HG02610 (cell line): ENCODE results near the gene SLC25A6.
"Not testable (repeated sequence)": the region's sequence is repeated elsewhere in the genome, so short reads cannot be mapped to it uniquely, and the experiment has no call there.

Experiments
- ATAC-seq: cut with Tn5 transposase; IDR thresholded peaks from one replicate; pipeline ENCODE4 v1.9.1; 2021; ENCODE audit warnings: mild to moderate bottlenecking, moderate library complexity; ENCODE audit not compliant: unreplicated experiment

The SLC25A6 gene

GRCh38 chrX:1390621-1391369 is 1.1 kb downstream of the SLC25A6 start:
- ATAC-seq, result no peak

- no peak for ATAC-seq
Observed at GRCh38 chrX:1389993-1390285, 2.0 kb downstream of the SLC25A6 start.

GRCh38 chrX:1389181-1389992 is 2.5 kb downstream of the SLC25A6 start:
- no peak for ATAC-seq

GRCh38 chrX:1388651-1389050 is 3.3 kb downstream of the SLC25A6 start:
- ATAC-seq, result no peak

- ATAC-seq, result no peak
Observed at GRCh38 chrX:1387141-1387776, 4.7 kb downstream of the SLC25A6 start.

GRCh38 chrX:1386338-1387127 is 5.4 kb downstream of the SLC25A6 start:
- no peak for ATAC-seq

GRCh38 chrX:1385253-1386223 is 6.4 kb downstream of the SLC25A6 start:
- ATAC-seq, result no peak

GRCh38 chrX:1384658-1385252 is 7.2 kb downstream of the SLC25A6 start:
- no peak for ATAC-seq

- ATAC-seq, result no peak
Observed at GRCh38 chrX:1380672-1381233, 11.2 kb downstream of the SLC25A6 start.

- no peak for ATAC-seq
Observed at GRCh38 chrX:1378306-1378759, 13.6 kb downstream of the SLC25A6 start.

GRCh38 chrX:1368385-1368698 is 23.6 kb downstream of the SLC25A6 start:
- ATAC-seq, result no peak

GRCh38 chrX:1366363-1366762 is 25.6 kb downstream of the SLC25A6 start:
- ATAC-seq, result not testable (repeated sequence)

GRCh38 chrX:1361910-1362309 is 30.0 kb downstream of the SLC25A6 start:
- no peak for ATAC-seq

- no peak for ATAC-seq
Observed at GRCh38 chrX:1361275-1361674, 30.6 kb downstream of the SLC25A6 start.

- no peak for ATAC-seq
Observed at GRCh38 chrX:1360171-1360570, 31.7 kb downstream of the SLC25A6 start.

- no peak for ATAC-seq
Observed at GRCh38 chrX:1359477-1359873, 32.4 kb downstream of the SLC25A6 start.

GRCh38 chrX:1358793-1359476 is 33.0 kb downstream of the SLC25A6 start:
- ATAC-seq, result no peak

GRCh38 chrX:1357993-1358392 is 33.9 kb downstream of the SLC25A6 start:
- ATAC-seq, result no peak
